HG03439 (cell line): ENCODE data around the gene TOX3.

Source experiments
- ATAC-seq: cut with Tn5 transposase; IDR thresholded peaks from one replicate; pipeline ENCODE4 v1.9.1; 2021; ENCODE audit warnings: mild to moderate bottlenecking, moderate library complexity; ENCODE audit not compliant: unreplicated experiment

The TOX3 gene

DNA sequence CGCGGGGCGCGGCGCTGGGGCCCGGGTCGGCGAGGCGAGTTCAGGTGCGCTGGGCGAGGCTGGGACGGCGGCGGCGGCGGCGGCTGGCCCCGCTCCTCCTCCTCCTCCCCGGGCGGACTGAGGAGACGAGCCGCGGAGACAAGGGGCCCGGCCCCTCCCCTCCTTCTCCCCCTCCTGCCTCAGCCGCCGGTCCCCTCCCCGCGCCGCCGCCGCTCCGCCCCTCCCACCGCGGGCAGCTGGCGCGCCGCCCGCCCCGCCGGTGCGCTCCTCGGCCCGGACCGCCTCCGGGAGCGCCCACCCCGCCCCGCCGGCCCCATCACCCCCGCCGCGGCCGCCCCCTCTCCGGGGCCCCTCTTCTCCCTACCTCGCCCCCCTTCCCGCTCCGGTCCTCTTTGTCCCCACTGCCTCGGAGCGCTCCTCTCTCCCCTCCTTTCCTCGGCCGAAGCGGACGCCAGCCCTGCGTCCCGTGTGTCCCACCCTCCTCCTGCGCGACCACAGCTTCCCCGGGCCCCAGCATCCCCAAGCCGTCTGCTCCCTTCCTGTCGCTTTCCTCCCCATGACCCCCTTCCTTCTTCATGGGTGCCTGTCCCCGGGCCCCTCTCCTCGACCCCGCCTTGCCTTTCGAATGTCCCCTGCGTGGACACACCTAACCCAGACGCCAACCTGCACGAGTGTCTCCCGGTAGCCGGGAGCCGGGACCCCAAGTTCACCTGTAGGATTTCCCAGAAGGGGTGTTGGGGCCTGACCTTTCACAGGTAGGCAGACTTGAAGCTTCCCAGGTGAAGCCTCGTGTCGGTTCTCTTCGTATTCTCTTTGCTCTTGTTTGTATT lies at the start of gene TOX3:
TSS of gene TOX3 (minus strand) at position 140 of the 830 bp plus-strand sequence. CDS start 420 bp downstream, outside the sequence.
- ATAC-seq, result no peak

DNA sequence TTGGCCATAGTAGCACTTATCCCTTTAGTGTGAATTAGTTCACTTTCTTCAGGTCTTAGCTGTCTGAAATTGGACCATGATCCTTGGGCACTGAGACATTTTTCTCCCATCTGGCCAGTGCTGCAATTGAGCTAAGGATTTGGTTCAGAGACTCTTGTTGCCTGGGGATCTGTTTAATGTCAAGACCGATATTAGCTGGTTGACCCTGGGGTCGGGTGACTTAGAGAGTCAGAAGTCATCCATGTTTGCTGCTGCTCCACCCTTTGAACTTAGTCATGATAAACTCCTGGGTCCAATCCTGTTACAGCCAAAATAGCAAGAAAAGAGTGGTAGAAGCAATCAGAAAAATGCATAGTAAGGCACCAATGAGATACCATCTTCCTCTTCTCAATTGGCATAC lies 45.8 kb upstream of the TOX3 start:
- no peak for ATAC-seq

- ATAC-seq, result no peak
These were observed 45.1 kb upstream of the TOX3 start for GRCh38 chr16:52591934-52592592.

- no peak for ATAC-seq
These were observed 44.5 kb upstream of the TOX3 start for GRCh38 chr16:52591471-52591870.

DNA sequence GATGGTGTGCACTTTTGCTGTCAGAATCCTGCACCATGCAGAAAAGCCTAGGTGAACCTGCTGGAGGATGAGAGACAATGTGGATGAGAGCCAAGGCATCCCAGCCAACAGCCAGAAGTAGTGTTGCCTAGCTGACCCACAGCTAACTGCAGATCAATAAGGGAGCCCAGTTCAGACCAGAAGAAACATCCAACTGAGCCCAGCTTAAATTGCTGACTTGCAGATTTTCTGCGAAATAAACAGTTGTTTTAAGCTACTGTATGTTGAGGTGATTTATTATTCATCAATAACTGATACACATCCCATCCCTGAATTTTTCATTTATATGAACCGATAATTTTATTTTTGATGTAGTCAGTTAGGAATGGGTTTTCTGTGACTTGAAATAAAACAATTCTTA lies 39.2 kb upstream of the TOX3 start:
- no peak for ATAC-seq

GRCh38 chr16:52584354-52585320 lies 37.7 kb upstream of the TOX3 start:
- ATAC-seq, result no peak

- no peak for ATAC-seq
These were observed 34.6 kb upstream of the TOX3 start for GRCh38 chr16:52581530-52581929.

GRCh38 chr16:52580488-52580887 lies 33.5 kb upstream of the TOX3 start:
- no peak for ATAC-seq

- no peak for ATAC-seq
These were observed 32.0 kb upstream of the TOX3 start for GRCh38 chr16:52578829-52579498.

DNA sequence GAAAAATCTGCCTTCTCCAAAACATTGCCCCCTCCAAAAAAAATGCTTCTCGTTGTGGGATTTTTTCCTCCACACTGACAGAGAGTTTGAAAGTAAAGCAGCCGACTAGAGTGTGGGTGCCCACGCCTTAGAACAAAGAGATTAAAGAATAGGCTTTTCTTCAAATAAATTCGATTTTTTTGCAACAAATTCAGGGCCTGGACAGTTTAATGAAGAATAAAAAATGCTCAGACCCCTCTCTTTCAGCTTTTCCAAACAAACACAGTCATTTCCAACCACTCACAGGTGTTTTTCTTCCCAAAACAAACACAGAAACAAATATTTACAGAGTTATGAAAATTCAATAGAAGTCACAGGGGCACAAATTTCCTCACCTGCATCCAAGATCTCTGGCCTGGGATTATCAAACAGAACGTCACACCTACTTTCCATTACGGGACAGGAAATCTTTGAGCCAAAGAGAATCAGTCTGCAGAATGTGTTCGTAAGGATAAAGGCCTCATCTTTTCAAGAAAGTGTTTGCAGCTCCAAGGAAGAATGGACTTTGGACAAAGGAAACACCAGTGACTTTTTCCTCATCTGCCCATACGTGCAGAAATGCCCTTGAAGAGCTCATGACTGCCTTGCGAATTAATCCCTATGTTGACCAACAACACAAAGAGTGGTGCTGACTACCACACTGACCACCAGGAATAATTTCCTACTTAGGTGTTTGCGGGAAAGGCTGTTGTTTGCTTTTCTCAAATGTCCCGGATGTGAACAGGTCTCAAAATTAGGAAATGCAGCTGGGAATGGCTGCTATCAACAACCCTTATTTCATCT lies 31.3 kb upstream of the TOX3 start:
- no peak for ATAC-seq

DNA sequence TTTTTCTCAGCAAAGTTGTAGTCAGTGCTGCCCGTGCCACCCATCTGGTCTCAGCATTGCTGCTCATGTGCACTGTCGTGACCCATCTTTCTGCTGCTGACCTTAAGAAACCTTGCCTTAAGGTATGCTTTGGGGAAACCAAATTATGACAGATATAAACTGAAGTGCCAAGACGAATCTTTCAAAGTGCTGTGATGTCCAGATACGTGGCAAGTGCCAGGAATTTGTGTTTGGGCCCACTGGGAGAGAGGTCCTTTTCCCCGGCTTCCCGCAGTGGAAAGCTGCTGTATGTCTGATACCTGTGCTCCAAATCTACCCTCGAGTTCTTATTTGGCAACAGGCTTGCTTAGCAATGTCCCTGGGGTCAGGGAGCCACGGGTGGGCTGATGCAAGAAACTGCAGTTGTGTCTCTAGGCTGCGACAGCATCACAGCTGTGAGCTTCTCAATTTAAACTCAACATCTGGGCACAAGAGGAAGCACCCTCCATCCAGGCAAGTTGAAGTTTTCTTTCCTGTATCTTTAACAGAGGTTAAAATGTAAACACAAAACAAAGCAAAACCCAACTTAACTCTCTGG lies 30.3 kb upstream of the TOX3 start:
- no peak for ATAC-seq

DNA sequence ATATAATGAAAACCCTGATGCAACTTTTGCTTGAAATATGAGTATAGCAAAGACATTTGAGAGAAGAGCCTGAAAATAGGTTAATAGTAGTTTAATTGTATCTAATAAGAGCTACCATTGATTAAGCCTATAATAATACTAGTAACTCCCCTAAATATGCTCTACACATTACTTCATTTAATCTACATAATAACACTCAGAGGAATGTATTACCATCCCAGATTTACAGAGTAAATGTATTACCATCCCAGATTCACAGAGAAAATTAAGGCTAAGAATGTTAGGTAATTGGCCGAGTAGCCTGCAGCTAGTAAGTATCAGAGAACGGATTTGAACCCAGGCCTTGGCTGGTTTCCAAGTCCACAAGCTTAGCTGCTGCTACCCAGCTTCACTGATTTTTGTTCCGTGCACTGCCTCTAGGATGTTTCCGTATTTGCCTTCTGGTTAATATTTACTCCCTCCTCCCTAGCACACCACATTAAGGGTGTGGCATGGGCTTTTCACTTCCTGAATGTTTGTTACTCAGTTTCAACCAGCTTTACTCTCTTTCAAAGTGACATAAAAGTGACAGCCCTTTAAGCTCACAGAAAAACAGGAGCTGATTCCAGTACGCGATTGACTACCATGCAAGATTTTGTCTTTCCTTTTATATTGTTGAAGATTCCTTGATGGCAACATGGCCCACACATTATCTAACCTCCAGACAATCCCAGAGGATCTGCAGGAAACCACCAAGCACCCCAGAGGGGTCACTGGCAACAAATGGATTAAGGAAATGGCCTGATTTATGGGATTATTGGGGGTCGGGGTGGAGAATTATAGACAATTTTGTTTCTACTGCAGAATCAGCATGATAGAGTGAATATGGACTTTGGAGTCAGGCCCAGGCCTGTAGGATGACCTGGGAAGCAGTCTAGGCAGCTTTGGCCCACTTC lies 26.7 kb upstream of the TOX3 start:
- no peak for ATAC-seq

DNA sequence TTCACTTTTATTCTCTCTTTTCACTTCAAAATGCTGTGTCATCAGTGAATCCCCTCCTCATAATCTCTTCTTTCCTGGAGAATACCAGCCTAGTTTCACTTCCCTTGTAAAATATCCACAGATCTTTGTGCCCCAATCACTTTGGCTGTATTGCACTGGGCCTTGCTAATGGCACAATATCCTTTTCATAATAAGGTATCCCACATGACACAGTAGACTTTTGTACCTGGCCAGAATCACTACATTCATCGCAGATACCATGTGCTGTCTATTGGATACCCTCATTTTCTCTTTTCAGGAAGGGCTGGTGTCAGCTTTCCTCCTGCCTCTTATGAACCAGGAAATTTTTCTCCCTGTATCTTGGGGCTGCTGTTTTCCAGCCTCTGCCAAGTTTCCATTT lies 25.7 kb upstream of the TOX3 start:
- ATAC-seq, result no peak

DNA sequence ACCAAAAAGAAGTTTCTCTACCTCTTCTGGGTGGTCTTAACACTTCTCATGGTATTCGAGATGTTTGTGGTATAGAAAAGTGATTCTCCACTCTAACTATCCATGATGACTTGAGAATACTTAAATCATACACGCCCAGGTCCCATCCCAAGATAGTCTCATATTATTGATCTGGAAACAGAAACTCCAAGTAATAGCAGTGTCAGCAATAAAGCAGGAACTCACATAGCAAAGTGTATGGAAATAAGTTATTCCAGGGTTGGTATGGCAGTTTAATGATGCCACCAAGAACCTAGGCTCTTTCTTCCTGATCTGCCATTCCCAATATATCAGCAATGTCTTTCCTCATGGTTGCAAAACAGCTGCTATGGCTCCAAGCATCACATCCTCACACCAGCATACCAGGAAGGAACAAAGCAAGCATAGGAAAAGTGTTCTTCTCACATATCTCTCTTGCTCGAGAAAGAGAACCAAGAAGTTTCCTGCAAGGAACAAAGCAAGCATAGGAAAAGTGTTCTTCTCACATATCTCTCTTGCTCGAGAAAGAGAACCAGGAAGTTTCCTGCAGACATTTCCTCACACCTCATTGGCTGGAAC lies 23.6 kb upstream of the TOX3 start:
- no peak for ATAC-seq

- ATAC-seq, result no peak
These were observed 22.8 kb upstream of the TOX3 start for GRCh38 chr16:52569701-52570100.

DNA sequence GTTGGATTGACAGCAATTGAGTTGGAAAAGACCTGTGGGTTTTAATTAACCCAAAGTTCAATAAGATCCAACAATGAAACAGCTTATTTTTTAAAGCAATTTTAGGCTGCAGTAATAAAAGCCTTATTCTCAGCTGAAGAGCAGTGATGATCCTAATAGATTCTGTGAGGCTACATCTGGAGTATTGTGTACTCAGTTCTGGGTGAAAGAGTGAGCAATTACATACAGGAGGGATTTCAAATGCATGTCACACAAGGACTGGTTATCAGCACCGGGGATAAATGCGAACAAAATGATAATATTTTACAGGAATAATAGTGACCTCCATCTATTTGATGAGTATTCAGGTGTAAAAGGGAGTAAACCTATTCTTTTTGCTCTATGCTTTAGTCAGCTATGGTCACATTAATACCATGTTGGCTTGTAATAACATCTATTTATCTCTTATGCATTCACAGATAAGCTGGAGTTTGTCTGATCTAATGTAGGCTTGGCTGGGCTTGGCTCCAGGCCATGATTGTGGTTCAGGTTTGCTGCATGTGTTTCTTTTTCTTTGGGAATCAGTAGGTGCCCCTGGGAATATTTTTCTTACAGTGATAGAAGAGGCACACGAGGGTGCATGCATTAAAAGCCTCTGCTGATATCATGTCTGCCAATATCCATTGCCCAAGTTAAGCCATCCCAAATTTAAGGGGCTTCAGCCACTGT lies 22.2 kb upstream of the TOX3 start:
- ATAC-seq, result no peak

DNA sequence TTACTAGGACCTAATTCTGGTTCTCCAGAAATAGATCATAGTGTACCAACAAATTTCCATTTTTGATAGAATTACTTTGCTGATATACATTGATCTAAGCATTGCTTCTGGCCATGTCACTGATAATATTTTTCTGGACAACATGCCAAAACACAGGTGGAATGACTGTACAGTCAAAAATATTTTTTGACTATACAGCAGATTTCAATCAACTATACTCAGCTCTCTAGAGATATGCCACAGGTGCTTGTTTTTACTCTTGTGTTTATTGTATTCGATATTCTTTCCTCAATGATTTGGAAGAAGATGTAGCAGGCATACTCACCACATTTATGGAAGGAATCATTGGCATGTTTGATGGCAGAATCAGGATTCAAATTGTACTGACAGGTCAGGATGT lies 21.6 kb upstream of the TOX3 start:
- ATAC-seq, result no peak
